CD4-positive, alpha-beta T cell (primary cell): ENCODE data around the gene TUBB4B. TPM values are rescaled to one million over a fixed set of nuclear protein-coding genes. Genes with fewer than 3 reads are reported as not detected.

Experiments used
- ATAC-seq: fragments of 200-7000 bp; cut with Tn5 transposase; one replicate; pipeline ENCODE4 v1.10.0; 2022; ENCODE audit warnings: mild to moderate bottlenecking; ENCODE audit not compliant: poor library complexity
- CTCF ChIA-PET: fragments of 350-600 bp; sonication (Branson Sonifier 250); formaldehyde crosslinking; loops from one replicate; lab custom pipeline; 2021; ENCODE audit warnings: antibody characterized with exemption, inconsistent platforms; lab: Charles Lee
- POLR2A ChIA-PET: fragments of 350-600 bp; sonication (Branson Sonifier 250); formaldehyde crosslinking; loops from one replicate; lab custom pipeline; 2021; ENCODE audit warnings: antibody characterized with exemption, inconsistent platforms; lab: Charles Lee
- DNase-seq, 14 experiments: peaks; one replicate each; pipeline ENCODE4 v3.0.0-alpha.2; 2013 to 2020; ENCODE audit warnings: mixed read lengths in 2 of 14
- H3K27ac ChIP-seq, 2 donors: one replicate each; pipeline versions ENCODE4 v1.5.1 to v1.7.0; 2013; ENCODE audit warnings: low read length in 2 of 2, low read depth in 1 of 2, mild to moderate bottlenecking in 1 of 2
- H3K27me3 ChIP-seq, 2 experiments: 1 replicate in 1 of 2; 2 replicates in 1 of 2; pipeline versions ENCODE4 v1.6.1 to v1.7.0; 2013; ENCODE audit warnings: low read length in 2 of 2, control low read depth in 1 of 2, mild to moderate bottlenecking in 1 of 2, moderate library complexity in 1 of 2; ENCODE audit not compliant: insufficient read depth in 2 of 2, control insufficient read depth in 1 of 2
- H3K36me3 ChIP-seq: one replicate; pipeline ENCODE4 v1.6.1; 2013; ENCODE audit warnings: low read length, control low read depth; ENCODE audit not compliant: insufficient read depth
- H3K4me1 ChIP-seq: one replicate; pipeline ENCODE4 v1.6.1; 2013; ENCODE audit warnings: low read length, control low read depth; ENCODE audit not compliant: insufficient read depth
- H3K4me3 ChIP-seq: one replicate; pipeline ENCODE4 v1.5.1; 2013; ENCODE audit warnings: mild to moderate bottlenecking, low read length, moderate library complexity
- H3K9me3 ChIP-seq, 2 experiments: 1 replicate in 1 of 2; 2 replicates in 1 of 2; pipeline versions ENCODE4 v1.6.1 to v1.7.0; 2013; ENCODE audit warnings: low read length in 2 of 2, mild to moderate bottlenecking in 2 of 2, control low read depth in 1 of 2, moderate library complexity in 1 of 2; ENCODE audit not compliant: control insufficient read depth in 1 of 2, insufficient read depth in 1 of 2
- H3K27ac Mint-ChIP-seq: one replicate; pipeline ENCODE4 v1.8.0; 2020; ENCODE audit warnings: mixed read lengths
- H3K27me3 Mint-ChIP-seq: one replicate; pipeline ENCODE4 v1.8.0; 2021; ENCODE audit warnings: mixed read lengths
- H3K36me3 Mint-ChIP-seq: one replicate; pipeline ENCODE4 v1.8.0; 2021; ENCODE audit warnings: low read depth, mixed read lengths
- H3K4me1 Mint-ChIP-seq: one replicate; pipeline ENCODE4 v1.8.0; 2021; ENCODE audit warnings: low read depth, mixed read lengths
- H3K4me3 Mint-ChIP-seq: one replicate; pipeline ENCODE4 v1.8.0; 2020; ENCODE audit warnings: mild to moderate bottlenecking, mixed read lengths
- H3K9me3 Mint-ChIP-seq: one replicate; pipeline ENCODE4 v1.8.0; 2020; ENCODE audit warnings: mixed read lengths
- intact Hi-C, 2 experiments: fragments of 100-400 bp; cut with DNase I in 1 of 2; cut with micrococcal nuclease in 1 of 2; formaldehyde crosslinking; loops; one replicate each; pipeline versions ENCODE4 v1.15.1 to v1.9.0; 2023 to 2025; cut with DNase I, micrococcal nuclease
- total RNA-seq, 174 experiments: library from RNA in 2 of 174; stranded (reverse) in 2 of 174; gene quantifications; one replicate each; pipeline ENCODE4 v1.2.3 and lab custom pipeline; 2021 to 2026
- TF ChIP-seq, protein P1 (sequence below): fragments of 200-600 bp; IDR thresholded peaks from one replicate; pipeline ENCODE4 v1.8.0; 2022; ENCODE audit warnings: antibody characterized with exemption, mild to moderate bottlenecking

The TUBB4B gene
- total RNA-seq, 2 experiments from 2014 or later = 93.8 to 98.2 TPM

DNA sequence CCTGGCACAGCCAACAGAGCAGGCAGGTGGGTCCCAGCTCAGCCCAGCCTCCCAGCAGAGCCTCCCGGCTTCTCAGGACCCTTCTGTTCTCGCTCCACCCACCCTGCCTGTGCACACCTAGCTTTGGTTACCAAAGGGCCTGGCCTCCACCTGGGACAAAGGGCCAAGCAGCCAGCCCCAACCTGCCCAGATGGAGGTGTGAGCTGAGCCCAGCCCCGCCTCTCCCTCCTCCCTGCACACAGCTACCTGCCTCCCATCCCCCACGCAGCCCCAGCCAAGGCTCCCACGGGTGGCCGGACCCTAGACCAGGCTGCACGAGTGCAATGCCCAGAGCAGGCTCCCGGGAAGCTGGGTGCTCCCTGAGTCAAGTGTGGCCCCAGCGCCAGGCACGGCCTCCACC, 46.2 kb upstream of the TUBB4B start:
- intact Hi-C loops = no loop called here
- ChIA-PET CTCF (no interaction called here), POLR2A (no interaction called here)
- Mint-ChIP-seq H3K9me3 (no peaks in the 10 kb centered on the region), H3K36me3 (peaks cover 8% of the 10 kb centered on the region), H3K27me3 (no peaks in the 10 kb centered on the region), H3K27ac (no peak overlapping the region), H3K4me1 (no peaks in the 10 kb centered on the region), H3K4me3 (peak overlapping the region; percentile 20)
- H3K27ac ChIP-seq = no peak overlapping the region
- TF ChIP-seq, protein P1, sequence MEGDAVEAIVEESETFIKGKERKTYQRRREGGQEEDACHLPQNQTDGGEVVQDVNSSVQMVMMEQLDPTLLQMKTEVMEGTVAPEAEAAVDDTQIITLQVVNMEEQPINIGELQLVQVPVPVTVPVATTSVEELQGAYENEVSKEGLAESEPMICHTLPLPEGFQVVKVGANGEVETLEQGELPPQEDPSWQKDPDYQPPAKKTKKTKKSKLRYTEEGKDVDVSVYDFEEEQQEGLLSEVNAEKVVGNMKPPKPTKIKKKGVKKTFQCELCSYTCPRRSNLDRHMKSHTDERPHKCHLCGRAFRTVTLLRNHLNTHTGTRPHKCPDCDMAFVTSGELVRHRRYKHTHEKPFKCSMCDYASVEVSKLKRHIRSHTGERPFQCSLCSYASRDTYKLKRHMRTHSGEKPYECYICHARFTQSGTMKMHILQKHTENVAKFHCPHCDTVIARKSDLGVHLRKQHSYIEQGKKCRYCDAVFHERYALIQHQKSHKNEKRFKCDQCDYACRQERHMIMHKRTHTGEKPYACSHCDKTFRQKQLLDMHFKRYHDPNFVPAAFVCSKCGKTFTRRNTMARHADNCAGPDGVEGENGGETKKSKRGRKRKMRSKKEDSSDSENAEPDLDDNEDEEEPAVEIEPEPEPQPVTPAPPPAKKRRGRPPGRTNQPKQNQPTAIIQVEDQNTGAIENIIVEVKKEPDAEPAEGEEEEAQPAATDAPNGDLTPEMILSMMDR = no peak
- ATAC-seq = no peak
- peaks cover 23% of the 10 kb centered on the region for H3K4me1 ChIP-seq
- H3K36me3 ChIP-seq = peaks cover 14% of the 10 kb centered on the region
- H3K4me3 ChIP-seq = no peak overlapping the region
- H3K27me3 ChIP-seq = no peaks in the 10 kb centered on the region
- DNase-seq = no peak
- peaks cover 0 to 6% of the 10 kb centered on the region in 2 experiments for H3K9me3 ChIP-seq

GRCh38 chr9:137195525-137196220, 45.4 kb upstream of the TUBB4B start:
- TF ChIP-seq, protein P1 = no peak
- Mint-ChIP-seq H3K27ac (no peak overlapping the region), H3K9me3 (no peaks in the 10 kb centered on the region), H3K4me1 (peaks cover under 1% of the 10 kb centered on the region), H3K4me3 (peak overlapping the region; percentile 20), H3K27me3 (no peaks in the 10 kb centered on the region), H3K36me3 (peaks cover 5% of the 10 kb centered on the region)
- ChIA-PET POLR2A (no interaction called here), CTCF (no interaction called here)
- no peak for DNase-seq
- no peak overlapping the region for H3K27ac ChIP-seq
- ATAC-seq = no peak
- no peaks in the 10 kb centered on the region for H3K27me3 ChIP-seq
- H3K4me3 ChIP-seq = no peak overlapping the region
- H3K4me1 ChIP-seq = peaks cover 17% of the 10 kb centered on the region
- intact Hi-C loops = no loop called here
- peaks cover 0 to 6% of the 10 kb centered on the region in 2 experiments for H3K9me3 ChIP-seq
- peaks cover 6% of the 10 kb centered on the region for H3K36me3 ChIP-seq

DNA sequence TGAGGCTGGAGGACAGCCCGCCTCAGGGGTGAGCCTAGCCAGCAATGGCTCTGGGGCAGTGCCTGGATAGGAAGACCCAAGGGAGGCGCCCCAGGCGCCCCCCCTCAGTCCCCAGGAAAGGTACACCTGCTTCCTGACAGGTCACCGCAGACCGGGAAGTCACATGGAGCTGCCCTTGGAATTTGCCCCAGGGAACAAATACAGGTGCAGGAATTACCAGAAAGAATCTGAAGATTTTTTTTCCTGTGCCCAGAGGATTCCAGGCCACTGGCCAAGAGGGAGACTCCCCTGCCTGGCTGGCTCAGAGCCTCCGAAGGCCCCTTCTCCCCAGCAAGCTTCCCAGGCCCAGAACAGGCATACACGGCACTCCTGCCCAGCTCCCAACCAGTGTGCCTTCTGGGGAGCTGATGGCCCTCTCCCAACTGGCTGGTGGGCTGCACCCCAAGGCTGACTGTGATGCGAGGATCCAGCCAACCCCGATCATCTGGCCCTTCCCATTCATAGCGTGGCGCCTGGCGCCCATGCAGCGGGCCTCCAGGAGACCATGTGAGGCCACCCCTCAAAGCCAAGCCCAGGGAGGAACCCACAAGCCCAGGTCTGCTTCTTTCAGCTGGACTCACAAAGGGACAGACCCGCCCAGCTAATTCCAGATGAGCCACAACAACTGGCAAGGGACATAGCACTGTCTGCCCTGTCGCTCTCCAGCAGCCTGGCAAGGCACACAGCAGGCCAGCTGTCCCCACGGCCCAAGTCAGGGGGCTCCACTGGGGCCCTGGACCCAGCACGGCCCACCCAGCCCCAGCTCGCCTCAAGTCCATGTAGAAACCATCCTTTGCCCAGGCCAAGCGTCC, 42.8 kb upstream of the TUBB4B start:
- no peaks in the 10 kb centered on the region for H3K9me3 Mint-ChIP-seq
- CTCF ChIA-PET = interaction anchor here (0.6 kb wide), 1 partner anchor 41 kb away, joined by 3 read pairs; no protein-coding TSS in a partner anchor
- no peaks in the 10 kb centered on the region for H3K27me3 Mint-ChIP-seq

More for the DNA sequence above, 42.8 kb upstream of the TUBB4B start:
- DNase-seq = no peak
- POLR2A ChIA-PET = interaction anchor here (0.8 to 1.1 kb wide), 2 partner anchors 9 to 25 kb away, joined by 4 to 5 read pairs; partner anchors contain the start of genes ANAPC2 and SSNA1
- no peaks in the 10 kb centered on the region for H3K36me3 ChIP-seq
- peaks cover 29% of the 10 kb centered on the region for H3K4me1 ChIP-seq
- TF ChIP-seq, protein P1 = no peak
- no peak overlapping the region for H3K4me3 ChIP-seq
- no peak overlapping the region for H3K27ac Mint-ChIP-seq
- H3K36me3 Mint-ChIP-seq = no peaks in the 10 kb centered on the region
- intact Hi-C loops = loop anchor here in 1 of 2 experiments (1.0 kb wide), 1 partner anchor 9 kb away; no protein-coding TSS in a partner anchor
- peaks cover 0 to 6% of the 10 kb centered on the region in 2 experiments for H3K9me3 ChIP-seq
- H3K4me1 Mint-ChIP-seq = peaks cover 10% of the 10 kb centered on the region
- ATAC-seq = no peak
- H3K4me3 Mint-ChIP-seq = peak overlapping the region; percentile 51
- no peak overlapping the region for H3K27ac ChIP-seq
- no peaks in the 10 kb centered on the region for H3K27me3 ChIP-seq
